AG10803 (cell line): ENCODE results near the gene FRMD4A.
A peak's percentile ranks its signal among the peaks of the same experiment; 100 is the strongest.

Experiments
- DNase-seq: peaks from one replicate; pipeline ENCODE4 v3.0.0; 2010; ENCODE audit warnings: low read depth
- H3K4me3 ChIP-seq: 2 replicates; pipeline ENCODE4 v1.5.1; 2011; ENCODE audit warnings: mild to moderate bottlenecking, low read length, control low read depth
- CTCF ChIP-seq: conservative IDR thresholded peaks from 2 replicates; pipeline ENCODE4 v1.5.1; 2011; ENCODE audit warnings: mild to moderate bottlenecking, low read length, control low read depth, inconsistent platforms

Gene FRMD4A

GRCh38 chr10:13887761-13888160 is 443.0 kb downstream of the FRMD4A start:
- no peak for TF ChIP-seq CTCF

GRCh38 chr10:13885238-13885990 is 445.3 kb downstream of the FRMD4A start:
- no peak overlapping the region for H3K4me3 ChIP-seq
- no peak for TF ChIP-seq CTCF
- DNase-seq = no peak

More at GRCh38 chr10:13887761-13888160, 443.0 kb downstream of the FRMD4A start:
- no peak overlapping the region for H3K4me3 ChIP-seq
- no peak for DNase-seq

GRCh38 chr10:13883636-13884444 is 446.9 kb downstream of the FRMD4A start:
- DNase-seq = no peak
- no peak overlapping the region for H3K4me3 ChIP-seq
- no peak for TF ChIP-seq CTCF

- H3K4me3 ChIP-seq = peak overlapping the region; percentile 38
- no peak for TF ChIP-seq CTCF
- DNase-seq = peak; percentile 96
Observed at GRCh38 chr10:13882119-13882711, 448.5 kb downstream of the FRMD4A start.

GRCh38 chr10:13880760-13881159 is 450.0 kb downstream of the FRMD4A start:
- no peak for DNase-seq
- TF ChIP-seq CTCF = no peak
- no peak overlapping the region for H3K4me3 ChIP-seq

GRCh38 chr10:13877154-13877909 is 453.4 kb downstream of the FRMD4A start:
- TF ChIP-seq CTCF = no peak
- no peak overlapping the region; the same call in 1 of the 2 replicates for H3K4me3 ChIP-seq
- peak; percentile 90 for DNase-seq
